Mesangial cell (primary cell): ENCODE data around the gene WFDC11. TPM values are rescaled to one million over a fixed set of nuclear protein-coding genes. Genes with fewer than 3 reads are reported as not detected.

Experiments used
- total RNA-seq: library from RNA; depleted of rRNA; stranded (reverse); fragments of >200 nt; gene quantifications from 2 replicates; pipeline ENCODE4 v1.2.3, GENCODE V29; 2015

Gene WFDC11
- not detected in 2 replicates for total RNA-seq

GRCh38 chr20:45670139-45670538 is at the start of gene WFDC11:
Gene WFDC11, minus strand, starts transcription at chr20:45670239. Its CDS starts 19,639 bp downstream, at chr20:45650600.

DNA sequence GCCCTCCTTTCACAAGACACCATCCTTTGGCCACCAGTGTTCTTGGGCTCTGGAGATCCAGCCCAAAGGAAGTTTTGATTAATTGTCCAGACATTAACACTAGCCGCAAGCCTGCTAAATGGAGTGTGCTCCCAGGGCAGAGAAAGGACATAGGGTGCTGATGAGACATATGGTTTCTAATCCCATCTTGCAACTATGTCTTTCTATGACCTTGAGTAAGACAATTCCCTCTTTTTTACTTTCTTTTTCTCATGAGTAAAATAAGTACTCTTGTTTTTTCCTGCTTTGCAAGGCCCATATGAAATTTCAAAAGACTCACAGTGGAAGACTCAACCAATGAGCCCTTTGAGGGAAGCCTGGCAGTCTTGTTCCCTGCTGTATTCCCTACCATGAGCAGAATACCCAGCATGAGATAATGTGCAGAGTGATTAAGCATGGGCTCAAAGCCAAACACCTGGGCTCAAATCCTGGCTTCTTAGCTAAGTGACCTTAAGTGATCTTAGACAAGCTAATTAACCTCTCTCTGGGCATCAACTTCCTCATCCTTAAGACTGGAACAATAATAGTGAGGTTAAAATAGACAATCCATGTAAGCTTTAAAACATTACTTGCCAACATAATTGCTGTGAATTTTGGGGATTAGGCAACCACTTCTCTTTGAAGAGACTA is 35.1 kb upstream of the WFDC11 start, which contains the start of gene WFDC10B:
TSS of gene WFDC10B (minus strand) at position 51 of the 669 bp plus-strand sequence. CDS start 19,027 bp downstream, outside the sequence.

GRCh38 chr20:45701873-45702272 is 31.8 kb upstream of the WFDC11 start, which contains the start of gene WFDC13:
Gene WFDC13, plus strand, starts transcription at chr20:45702038. Its CDS starts 86 bp downstream, at chr20:45702124.

GRCh38 chr20:45631184-45631583 is 38.9 kb downstream of the WFDC11 start, which contains the start of gene WFDC9:
Gene WFDC9, minus strand, starts transcription at chr20:45631284. Its CDS starts 21,103 bp downstream, at chr20:45610181.

DNA sequence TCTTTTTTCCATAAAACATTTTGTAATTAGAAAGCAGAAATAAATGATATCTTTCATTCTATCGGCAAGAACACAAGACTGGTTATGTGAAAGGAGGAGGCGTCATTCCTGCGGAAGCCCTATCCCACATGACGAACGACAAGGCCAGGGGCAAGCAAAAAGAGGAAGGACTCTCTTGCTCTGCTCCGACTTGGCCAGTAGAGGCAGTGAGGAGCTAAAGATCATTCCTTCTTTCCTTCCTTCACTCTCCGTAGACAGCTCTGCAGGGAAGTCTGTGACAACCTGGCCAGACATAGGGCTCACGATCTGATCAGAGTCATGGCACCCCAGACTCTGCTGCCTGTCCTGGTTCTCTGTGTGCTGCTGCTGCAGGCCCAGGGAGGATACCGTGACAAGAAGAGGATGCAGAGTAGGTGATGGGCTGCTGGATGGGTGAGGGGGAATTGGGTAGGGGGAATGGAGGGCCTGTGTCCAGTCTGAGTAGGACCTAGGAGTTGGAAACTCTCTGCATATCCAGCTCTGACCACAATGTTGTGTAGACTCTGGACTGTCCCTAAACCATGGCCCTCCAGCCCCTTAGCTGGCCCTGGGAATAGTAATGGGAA is 40.4 kb downstream of the WFDC11 start, which contains the start of gene WFDC10A:
TSS of gene WFDC10A (plus strand) at position 244 of the 605 bp plus-strand sequence. CDS start at position 319, 75 bp downstream.

Other genes with a start within 250 kb of the WFDC11 start
- 0.98 and 9.8 TPM in 2 replicates for gene WFDC2, start 200.5 kb downstream of the WFDC11 start, total RNA-seq
- gene SPINT3, start 154.6 kb downstream of the WFDC11 start, total RNA-seq = not detected in 2 replicates
- gene WFDC6, start 130.8 kb downstream of the WFDC11 start, total RNA-seq = not detected in 2 replicates
- gene EPPIN, start 122.8 kb downstream of the WFDC11 start, total RNA-seq = not detected in 2 replicates
- not detected in 2 replicates for gene WFDC8, start 91.0 kb downstream of the WFDC11 start, total RNA-seq
- gene WFDC10A, start 40.5 kb downstream of the WFDC11 start, total RNA-seq = not detected in 2 replicates
- not detected in 2 replicates for gene WFDC9, start 39.0 kb downstream of the WFDC11 start, total RNA-seq
- not detected in 2 replicates for gene WFDC13, start 31.8 kb upstream of the WFDC11 start, total RNA-seq
- not detected in 2 replicates for gene WFDC10B, start 34.8 kb upstream of the WFDC11 start, total RNA-seq
- not detected in 2 replicates for gene SPINT4, start 52.1 kb upstream of the WFDC11 start, total RNA-seq
- 1.1 TPM in 1 of 2 replicates, not detected in the other for gene WFDC3, start 121.6 kb upstream of the WFDC11 start, total RNA-seq
- 24.7 and 36.3 TPM in 2 replicates for gene DNTTIP1, start 121.7 kb upstream of the WFDC11 start, total RNA-seq
- gene UBE2C, start 142.4 kb upstream of the WFDC11 start, total RNA-seq = 20.9 and 425 TPM in 2 replicates
- gene TNNC2, start 157.1 kb upstream of the WFDC11 start, total RNA-seq = not detected in 2 replicates
- gene SNX21, start 163.6 kb upstream of the WFDC11 start, total RNA-seq = 31.1 and 40.7 TPM in 2 replicates
- 36.0 and 46.5 TPM in 2 replicates for gene ACOT8, start 187.2 kb upstream of the WFDC11 start, total RNA-seq
- gene ZSWIM3, start 187.4 kb upstream of the WFDC11 start, total RNA-seq = 2.6 and 3.5 TPM in 2 replicates
- gene ZSWIM1, start 211.0 kb upstream of the WFDC11 start, total RNA-seq = 14.7 and 17.7 TPM in 2 replicates
- 0.16 and 1.1 TPM in 2 replicates for gene SPATA25, start 217.4 kb upstream of the WFDC11 start, total RNA-seq
- gene NEURL2, start 221.0 kb upstream of the WFDC11 start, total RNA-seq = 2.8 and 9.5 TPM in 2 replicates
- 70.9 and 232 TPM in 2 replicates for gene CTSA, start 221.1 kb upstream of the WFDC11 start, total RNA-seq
- 42.2 and 122 TPM in 2 replicates for gene PLTP, start 241.9 kb upstream of the WFDC11 start, total RNA-seq